DMS53 treated with DMSO at 0.1 percent for 48 hours (cell line): Measurements from ENCODE around the gene NAA38.
"Not testable (repeated sequence)": the region's sequence is repeated elsewhere in the genome, so short reads cannot be mapped to it uniquely, and the experiment has no call there.

Source experiments
- DNase-seq: peaks from one replicate; lab custom pipeline; 2025; ENCODE audit not compliant: unreplicated experiment; lab: John Stamatoyannopoulos, UW

Gene NAA38

GRCh38 chr17:7882068-7882467 lies 24.7 kb upstream of the NAA38 start:
- peak; percentile 87 for DNase-seq

GRCh38 chr17:7881276-7882054 lies 24.1 kb upstream of the NAA38 start:
- DNase-seq, result no peak

- DNase-seq, result no peak
Measured at GRCh38 chr17:7880076-7880868, 22.9 kb upstream of the NAA38 start.

GRCh38 chr17:7878234-7878633 lies 20.9 kb upstream of the NAA38 start:
- no peak for DNase-seq

- no peak for DNase-seq
Measured at GRCh38 chr17:7875804-7876370, 18.5 kb upstream of the NAA38 start.

- no peak for DNase-seq
Measured at GRCh38 chr17:7873051-7873450, 15.7 kb upstream of the NAA38 start.

GRCh38 chr17:7867881-7868329 lies 10.5 kb upstream of the NAA38 start:
- DNase-seq, result no peak

GRCh38 chr17:7864995-7865650 lies 7.8 kb upstream of the NAA38 start:
- no peak for DNase-seq

GRCh38 chr17:7864384-7864783 lies 7.0 kb upstream of the NAA38 start:
- not testable (repeated sequence) for DNase-seq

GRCh38 chr17:7862692-7863437 lies 5.5 kb upstream of the NAA38 start:
- DNase-seq, result peak; percentile 54

- DNase-seq, result no peak
Measured at GRCh38 chr17:7859028-7859427, 1.7 kb upstream of the NAA38 start.

GRCh38 chr17:7858522-7858810 lies 1.1 kb upstream of the NAA38 start:
- DNase-seq, result peak; percentile 67

- DNase-seq, result peak; percentile 99
Measured at GRCh38 chr17:7857713-7858521, 558 bp upstream of the NAA38 start, which contains the start of gene CYB5D1. TSS of gene CYB5D1 (plus strand) at chr17:7858003. CDS start at chr17:7858135, 132 bp downstream.

GRCh38 chr17:7856011-7856810 lies 1.1 kb downstream of the NAA38 start:
- peak; percentile 46 for DNase-seq

GRCh38 chr17:7855660-7856010 lies 1.7 kb downstream of the NAA38 start:
- DNase-seq, result no peak

GRCh38 chr17:7854851-7855659 lies 2.3 kb downstream of the NAA38 start, which contains the start of gene TMEM88:
TSS of gene TMEM88 (plus strand) at chr17:7855066. CDS start at chr17:7855075, 9 bp downstream.
- no peak for DNase-seq

GRCh38 chr17:7854078-7854777 lies 3.1 kb downstream of the NAA38 start:
- no peak for DNase-seq

- no peak for DNase-seq
Measured at GRCh38 chr17:7853691-7854038, 3.7 kb downstream of the NAA38 start.
